Neural cell (in vitro differentiated cells): ENCODE measurements around the gene GLB1L3. TPM values are rescaled to one million over a fixed set of nuclear protein-coding genes. Genes with fewer than 3 reads are reported as not detected.

ENCODE experiments used
- H2AFZ ChIP-seq: fragments of 200-600, 300-800 bp; sonication (generic), shearing (Covaris generic); 2 replicates; pipeline ENCODE4 v1.6.0; 2014; ENCODE audit warnings: low read depth, mild to moderate bottlenecking, antibody characterized with exemption, low read length, moderate library complexity
- H3F3A ChIP-seq: fragments of 200-600 bp; shearing (Covaris generic); 2 replicates; pipeline ENCODE4 v1.6.1; 2016; ENCODE audit warnings: mild to moderate bottlenecking, moderate library complexity, mixed read lengths, antibody characterized with exemption, low read length; ENCODE audit not compliant: insufficient read depth, poor library complexity, severe bottlenecking
- H3K27ac ChIP-seq: fragments of 200-600, 300-800 bp; sonication (generic), shearing (Covaris generic); 2 replicates; pipeline ENCODE4 v1.5.1; 2014; ENCODE audit warnings: mild to moderate bottlenecking, low read length, moderate library complexity
- H3K27me3 ChIP-seq: fragments of 300-800, 200-600 bp; sonication (generic), shearing (Covaris generic); 2 replicates; pipeline ENCODE4 v1.6.0; 2014; ENCODE audit warnings: mild to moderate bottlenecking, low read depth, low read length, moderate library complexity; ENCODE audit not compliant: insufficient read depth
- H3K36me3 ChIP-seq: fragments of 300-800, 200-600 bp; sonication (generic), shearing (Covaris generic); 2 replicates; pipeline ENCODE4 v1.5.1; 2014; ENCODE audit warnings: mild to moderate bottlenecking, antibody characterized with exemption, low read length, moderate library complexity; ENCODE audit not compliant: insufficient read depth
- H3K4me2 ChIP-seq: fragments of 300-800, 200-600 bp; sonication (generic), shearing (Covaris generic); 2 replicates; pipeline ENCODE4 v1.6.0; 2014; ENCODE audit warnings: mild to moderate bottlenecking, low read length
- H3K4me3 ChIP-seq: fragments of 300-800, 200-600 bp; sonication (generic), shearing (Covaris generic); 2 replicates; pipeline ENCODE4 v1.5.1; 2014; ENCODE audit warnings: mild to moderate bottlenecking, low read length, moderate library complexity
- H3K79me2 ChIP-seq: fragments of 200-600 bp; shearing (Covaris generic); replicated peaks from 2 replicates; pipeline ENCODE4 v1.6.0; 2014; ENCODE audit warnings: mild to moderate bottlenecking, low read length, moderate library complexity; ENCODE audit not compliant: insufficient read depth
- H3K9ac ChIP-seq: fragments of 300-800, 200-600 bp; sonication (generic), shearing (Covaris generic); 2 replicates; pipeline ENCODE4 v1.6.1; 2016; ENCODE audit warnings: mild to moderate bottlenecking, low read length, mixed read lengths
- H3K9me2 ChIP-seq: fragments of 200-600 bp; shearing (Covaris generic); 2 replicates; pipeline ENCODE4 v1.6.1; 2016; ENCODE audit warnings: mild to moderate bottlenecking, low read length, mixed read lengths; ENCODE audit not compliant: insufficient read depth
- H3K9me3 ChIP-seq: fragments of 200-600, 300-800 bp; sonication (generic), shearing (Covaris generic); 2 replicates; pipeline ENCODE4 v1.6.1; 2016; ENCODE audit warnings: mild to moderate bottlenecking, mixed run types, low read length, moderate library complexity, mixed read lengths
- H4K20me1 ChIP-seq: fragments of 200-600 bp; shearing (Covaris generic); 2 replicates; pipeline ENCODE4 v1.6.1; 2016; ENCODE audit warnings: mild to moderate bottlenecking, mixed run types; ENCODE audit not compliant: insufficient read depth
- EP300 ChIP-seq: fragments of 450-650 bp; conservative IDR thresholded peaks from 2 replicates; pipeline ENCODE4 v1.6.1; 2014; ENCODE audit warnings: antibody characterized with exemption, mild to moderate bottlenecking, moderate library complexity; ENCODE audit not compliant: poor library complexity, severe bottlenecking
- EZH2 ChIP-seq: fragments of 200-600, 300-800 bp; shearing (Covaris generic), sonication (generic); IDR thresholded peaks from 2 replicates; pipeline ENCODE4 v1.6.1; 2014; ENCODE audit warnings: antibody characterized with exemption, low read length, borderline replicate concordance, mild to moderate bottlenecking; ENCODE audit not compliant: insufficient read depth, poor library complexity, severe bottlenecking
- MXI1 ChIP-seq: fragments of 450-650 bp; conservative IDR thresholded peaks from 2 replicates; pipeline ENCODE4 v1.6.1; 2014; ENCODE audit warnings: antibody characterized with exemption, mild to moderate bottlenecking; ENCODE audit not compliant: poor library complexity, severe bottlenecking
- POLR2AphosphoS5 ChIP-seq: IDR thresholded peaks from 2 replicates; pipeline ENCODE4 v1.6.1; 2012
- RAD21 ChIP-seq: fragments of 450-650 bp; conservative IDR thresholded peaks from 2 replicates; pipeline ENCODE4 v1.6.1; 2014; ENCODE audit warnings: antibody characterized with exemption, mild to moderate bottlenecking, moderate library complexity
- SMC3 ChIP-seq: fragments of 450-650 bp; conservative IDR thresholded peaks from 2 replicates; pipeline ENCODE4 v1.6.1; 2014; ENCODE audit warnings: antibody characterized with exemption, mild to moderate bottlenecking, moderate library complexity; ENCODE audit not compliant: poor library complexity
- TAF1 ChIP-seq: IDR thresholded peaks from 2 replicates; pipeline ENCODE4 v1.6.1; 2012; ENCODE audit warnings: low read depth
- polyA minus RNA-seq: library from RNA; depleted of rRNA, polyadenylated mRNA; stranded (reverse); fragments of >200 nt; gene quantifications from 2 replicates; pipeline ENCODE4 v1.2.3, GENCODE V29; 2014
- polyA plus RNA-seq: library from polyadenylated mRNA; depleted of rRNA; stranded (reverse); fragments of >200 nt; gene quantifications from 2 replicates; pipeline ENCODE4 v1.2.3, GENCODE V29; 2014
- TF ChIP-seq, protein P1 (sequence below): fragments of 450-650 bp; IDR thresholded peaks from 2 replicates; pipeline ENCODE4 v1.5.1; 2014; ENCODE audit warnings: antibody characterized with exemption, mild to moderate bottlenecking, moderate library complexity; ENCODE audit not compliant: poor library complexity, severe bottlenecking
- TF ChIP-seq, protein P2 (sequence below): IDR thresholded peaks from 2 replicates; pipeline ENCODE4 v1.6.1; 2012; ENCODE audit warnings: borderline replicate concordance

GLB1L3 gene, protein sequence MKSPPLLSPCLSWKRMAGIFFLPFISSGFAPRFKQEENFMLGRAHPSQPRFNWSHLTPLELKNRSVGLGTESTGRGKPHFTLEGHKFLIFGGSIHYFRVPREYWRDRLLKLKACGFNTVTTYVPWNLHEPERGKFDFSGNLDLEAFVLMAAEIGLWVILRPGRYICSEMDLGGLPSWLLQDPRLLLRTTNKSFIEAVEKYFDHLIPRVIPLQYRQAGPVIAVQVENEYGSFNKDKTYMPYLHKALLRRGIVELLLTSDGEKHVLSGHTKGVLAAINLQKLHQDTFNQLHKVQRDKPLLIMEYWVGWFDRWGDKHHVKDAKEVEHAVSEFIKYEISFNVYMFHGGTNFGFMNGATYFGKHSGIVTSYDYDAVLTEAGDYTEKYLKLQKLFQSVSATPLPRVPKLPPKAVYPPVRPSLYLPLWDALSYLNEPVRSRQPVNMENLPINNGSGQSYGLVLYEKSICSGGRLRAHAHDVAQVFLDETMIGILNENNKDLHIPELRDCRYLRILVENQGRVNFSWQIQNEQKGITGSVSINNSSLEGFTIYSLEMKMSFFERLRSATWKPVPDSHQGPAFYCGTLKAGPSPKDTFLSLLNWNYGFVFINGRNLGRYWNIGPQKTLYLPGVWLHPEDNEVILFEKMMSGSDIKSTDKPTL
- 0.16 and 0.19 TPM in 2 replicates for polyA plus RNA-seq
- polyA minus RNA-seq = 0.35 TPM in 1 of 2 replicates, not detected in the other

DNA sequence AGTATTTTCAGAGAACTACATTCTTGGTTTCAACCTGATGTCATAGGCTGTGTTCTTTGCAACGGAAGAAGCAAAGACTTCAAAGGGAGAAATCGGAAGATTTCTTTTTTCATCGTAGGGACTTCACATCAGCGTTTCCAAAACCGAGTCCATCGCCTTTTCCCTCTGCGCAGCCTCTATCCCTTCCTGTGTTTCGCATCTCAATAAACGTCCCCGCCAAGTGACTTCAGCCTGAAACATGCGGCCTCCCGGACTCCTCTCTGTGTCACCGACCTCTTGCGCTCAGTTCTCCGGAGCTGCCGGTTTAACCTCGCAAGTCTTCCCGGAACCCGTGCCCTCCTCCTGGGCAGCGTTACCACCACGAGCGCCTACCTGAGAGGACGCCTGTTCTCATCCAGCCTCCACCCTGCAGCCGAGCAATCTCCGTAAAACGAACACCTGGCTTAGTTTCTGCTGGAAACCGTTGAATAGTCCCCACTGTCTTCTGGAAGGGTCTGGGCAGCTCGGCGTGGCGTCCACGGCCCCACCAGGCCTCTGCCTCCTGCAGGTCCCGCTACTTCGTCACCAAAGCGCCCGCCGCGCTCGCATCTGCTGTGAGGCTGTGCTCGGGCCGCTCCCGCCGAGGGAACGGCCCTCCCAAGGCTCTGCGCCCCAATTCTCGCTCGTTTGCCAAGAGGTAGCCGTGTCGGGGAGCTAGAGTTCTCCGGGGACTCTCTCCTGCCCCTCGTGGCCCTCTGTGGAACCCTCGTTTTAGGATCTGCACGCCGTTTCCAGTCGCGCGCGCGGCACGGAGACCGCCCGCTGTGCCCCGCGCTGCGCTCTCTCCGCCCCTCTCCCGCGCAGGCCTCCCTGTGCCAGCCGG lies at the start of gene GLB1L3:
Gene GLB1L3, plus strand, starts transcription at position 846 of the 862 bp plus-strand sequence. CDS start 362 bp downstream, outside the sequence.
- no peaks in the 10 kb centered on the region for H3K9me2 ChIP-seq
- peaks cover 60% of the 10 kb centered on the region for H3K27me3 ChIP-seq

More for the DNA sequence above, at the start of gene GLB1L3:
- H3K79me2 ChIP-seq = no peaks in the 10 kb centered on the region
- TF ChIP-seq, protein P1, sequence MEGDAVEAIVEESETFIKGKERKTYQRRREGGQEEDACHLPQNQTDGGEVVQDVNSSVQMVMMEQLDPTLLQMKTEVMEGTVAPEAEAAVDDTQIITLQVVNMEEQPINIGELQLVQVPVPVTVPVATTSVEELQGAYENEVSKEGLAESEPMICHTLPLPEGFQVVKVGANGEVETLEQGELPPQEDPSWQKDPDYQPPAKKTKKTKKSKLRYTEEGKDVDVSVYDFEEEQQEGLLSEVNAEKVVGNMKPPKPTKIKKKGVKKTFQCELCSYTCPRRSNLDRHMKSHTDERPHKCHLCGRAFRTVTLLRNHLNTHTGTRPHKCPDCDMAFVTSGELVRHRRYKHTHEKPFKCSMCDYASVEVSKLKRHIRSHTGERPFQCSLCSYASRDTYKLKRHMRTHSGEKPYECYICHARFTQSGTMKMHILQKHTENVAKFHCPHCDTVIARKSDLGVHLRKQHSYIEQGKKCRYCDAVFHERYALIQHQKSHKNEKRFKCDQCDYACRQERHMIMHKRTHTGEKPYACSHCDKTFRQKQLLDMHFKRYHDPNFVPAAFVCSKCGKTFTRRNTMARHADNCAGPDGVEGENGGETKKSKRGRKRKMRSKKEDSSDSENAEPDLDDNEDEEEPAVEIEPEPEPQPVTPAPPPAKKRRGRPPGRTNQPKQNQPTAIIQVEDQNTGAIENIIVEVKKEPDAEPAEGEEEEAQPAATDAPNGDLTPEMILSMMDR = peak; percentile 66
- TF ChIP-seq TAF1 (no peak), RAD21 (peak; percentile 37), MXI1 (peak; percentile 20), EZH2 (no peak), SMC3 (peak; percentile 50), POLR2AphosphoS5 (peak; percentile 66), EP300 (no peak)
- TF ChIP-seq, protein P2, sequence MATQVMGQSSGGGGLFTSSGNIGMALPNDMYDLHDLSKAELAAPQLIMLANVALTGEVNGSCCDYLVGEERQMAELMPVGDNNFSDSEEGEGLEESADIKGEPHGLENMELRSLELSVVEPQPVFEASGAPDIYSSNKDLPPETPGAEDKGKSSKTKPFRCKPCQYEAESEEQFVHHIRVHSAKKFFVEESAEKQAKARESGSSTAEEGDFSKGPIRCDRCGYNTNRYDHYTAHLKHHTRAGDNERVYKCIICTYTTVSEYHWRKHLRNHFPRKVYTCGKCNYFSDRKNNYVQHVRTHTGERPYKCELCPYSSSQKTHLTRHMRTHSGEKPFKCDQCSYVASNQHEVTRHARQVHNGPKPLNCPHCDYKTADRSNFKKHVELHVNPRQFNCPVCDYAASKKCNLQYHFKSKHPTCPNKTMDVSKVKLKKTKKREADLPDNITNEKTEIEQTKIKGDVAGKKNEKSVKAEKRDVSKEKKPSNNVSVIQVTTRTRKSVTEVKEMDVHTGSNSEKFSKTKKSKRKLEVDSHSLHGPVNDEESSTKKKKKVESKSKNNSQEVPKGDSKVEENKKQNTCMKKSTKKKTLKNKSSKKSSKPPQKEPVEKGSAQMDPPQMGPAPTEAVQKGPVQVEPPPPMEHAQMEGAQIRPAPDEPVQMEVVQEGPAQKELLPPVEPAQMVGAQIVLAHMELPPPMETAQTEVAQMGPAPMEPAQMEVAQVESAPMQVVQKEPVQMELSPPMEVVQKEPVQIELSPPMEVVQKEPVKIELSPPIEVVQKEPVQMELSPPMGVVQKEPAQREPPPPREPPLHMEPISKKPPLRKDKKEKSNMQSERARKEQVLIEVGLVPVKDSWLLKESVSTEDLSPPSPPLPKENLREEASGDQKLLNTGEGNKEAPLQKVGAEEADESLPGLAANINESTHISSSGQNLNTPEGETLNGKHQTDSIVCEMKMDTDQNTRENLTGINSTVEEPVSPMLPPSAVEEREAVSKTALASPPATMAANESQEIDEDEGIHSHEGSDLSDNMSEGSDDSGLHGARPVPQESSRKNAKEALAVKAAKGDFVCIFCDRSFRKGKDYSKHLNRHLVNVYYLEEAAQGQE = no peak
- H3K4me3 ChIP-seq = peak within 1 kb of the TSS; percentile 73
- H3K9ac ChIP-seq = peak within 1 kb of the TSS; percentile 46
- H2AFZ ChIP-seq = peak within 1 kb of the TSS; percentile 28
- H4K20me1 ChIP-seq = no peaks in the 10 kb centered on the region
- H3F3A ChIP-seq = no peaks in the 10 kb centered on the region
- no peak within 1 kb of the TSS for H3K27ac ChIP-seq
- no peaks in the 10 kb centered on the region for H3K36me3 ChIP-seq
- H3K9me3 ChIP-seq = peaks cover 5% of the 10 kb centered on the region
- H3K4me2 ChIP-seq = peak within 1 kb of the TSS; percentile 54
